ENCODE results near the gene PDE6B.
A peak's percentile ranks its signal among the peaks of the same experiment; 100 is the strongest.

PDE6B gene

GRCh38 chr4:682490-683172 is 57.3 kb downstream of the PDE6B start:
- no peak for DNase-seq (ENCODE audit: extremely low read depth, low read depth)
- TF ChIP-seq CTCF (IDR thresholded peaks at IDR 0.05; ENCODE audit: low read depth, low read length): no peak

GRCh38 chr4:683247-683897 is 58.0 kb downstream of the PDE6B start:
- no peak for TF ChIP-seq CTCF (IDR thresholded peaks at IDR 0.05; ENCODE audit: low read depth, low read length)
- no peak for DNase-seq (ENCODE audit: extremely low read depth, low read depth)

GRCh38 chr4:683982-684622 is 58.7 kb downstream of the PDE6B start:
- TF ChIP-seq CTCF (IDR thresholded peaks at IDR 0.05; ENCODE audit: low read depth, low read length): peak; percentile 80
- DNase-seq (ENCODE audit: extremely low read depth, low read depth): no peak

GRCh38 chr4:684623-685327 is 59.4 kb downstream of the PDE6B start:
- no peak for TF ChIP-seq CTCF (IDR thresholded peaks at IDR 0.05; ENCODE audit: low read depth, low read length)

GRCh38 chr4:685679-686412 is 60.5 kb downstream of the PDE6B start:
- DNase-seq (ENCODE audit: extremely low read depth, low read depth): no peak

More at GRCh38 chr4:684623-685327, 59.4 kb downstream of the PDE6B start:
- no peak for DNase-seq (ENCODE audit: extremely low read depth, low read depth)

More at GRCh38 chr4:685679-686412, 60.5 kb downstream of the PDE6B start:
- no peak for TF ChIP-seq CTCF (IDR thresholded peaks at IDR 0.05; ENCODE audit: low read depth, low read length)

All from AG09319 (cell line).